Measurements from ENCODE around the gene INHBB. TPM values are rescaled to one million over a fixed set of nuclear protein-coding genes. Genes with fewer than 3 reads are reported as not detected.
A peak's percentile ranks its signal among the peaks of the same experiment; 100 is the strongest.

Gene INHBB
- polyA plus RNA-seq, 1 donor from 2014 or later: not detected

DNA sequence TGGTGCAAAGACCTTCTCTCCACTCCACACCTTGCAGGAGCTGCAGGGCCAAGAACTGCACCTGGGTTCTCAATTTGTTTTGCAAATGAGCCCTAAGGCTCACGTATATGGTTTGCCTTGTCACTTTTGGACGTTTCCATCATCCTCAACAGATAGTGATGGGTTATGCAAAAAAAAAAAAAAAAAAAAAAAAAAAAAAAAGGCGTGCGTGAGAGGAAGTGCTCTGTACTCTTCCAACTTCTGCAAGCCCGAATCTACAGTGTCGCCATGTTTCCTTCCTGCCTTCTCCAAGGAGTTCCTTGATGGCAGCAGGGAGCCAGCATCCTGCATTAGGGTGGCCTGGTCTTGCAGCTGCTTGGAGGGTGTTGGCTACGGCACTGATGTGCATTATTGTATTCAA is 4.0 kb upstream of the INHBB start:
- Histone ChIP-seq H3K27me3 (ENCODE audit: insufficient read depth, low read depth, low read length) (peaks cover 49% of the 10 kb centered on the region), H3K27ac (ENCODE audit: low read length) (no peak overlapping the region)

DNA sequence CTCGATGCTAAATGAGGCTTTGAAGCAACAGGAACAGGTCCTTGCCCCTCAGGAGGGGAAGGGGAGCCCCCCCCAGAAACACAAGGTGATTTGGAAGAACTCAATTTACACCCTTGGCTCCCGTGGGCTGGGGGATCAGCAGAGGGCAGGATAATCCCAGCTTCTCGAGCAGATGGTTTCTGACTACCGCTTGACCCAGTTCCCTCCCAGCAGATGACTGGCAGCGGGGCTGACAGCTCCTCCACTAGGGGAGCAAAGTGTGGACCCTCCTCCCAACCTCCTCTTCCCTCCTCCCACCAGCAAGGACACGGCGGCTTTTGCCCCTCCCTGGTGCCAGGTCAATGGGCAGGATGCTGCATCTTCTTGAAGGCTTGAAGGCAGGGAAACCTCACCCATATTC is 3.5 kb upstream of the INHBB start:
- Histone ChIP-seq H3K9me2 (ENCODE audit: insufficient read depth, low read length) (no peaks in the 10 kb centered on the region), H3K79me2 (replicated peaks; ENCODE audit: insufficient read depth, low read length) (no peaks in the 10 kb centered on the region), H3K27me3 (ENCODE audit: insufficient read depth, low read depth, low read length) (peaks cover 54% of the 10 kb centered on the region), H3K9me3 (ENCODE audit: low read length) (no peaks in the 10 kb centered on the region), H3K27ac (ENCODE audit: low read length) (no peak overlapping the region), H3K9ac (ENCODE audit: low read length) (no peak overlapping the region), H3F3A (ENCODE audit: insufficient read depth, low read length, poor library complexity, severe bottlenecking) (no peaks in the 10 kb centered on the region), H3K4me3 (ENCODE audit: low read length) (no peak overlapping the region), H3K36me3 (ENCODE audit: insufficient read depth, low read length) (no peaks in the 10 kb centered on the region), H4K20me1 (ENCODE audit: insufficient read depth) (no peaks in the 10 kb centered on the region), H3K4me2 (ENCODE audit: low read length) (no peak overlapping the region), H2AFZ (ENCODE audit: low read depth, low read length) (no peak overlapping the region)
- TF ChIP-seq EP300 (conservative IDR thresholded peaks at IDR 0.05; ENCODE audit: poor library complexity, severe bottlenecking) (no peak), MXI1 (conservative IDR thresholded peaks at IDR 0.05; ENCODE audit: poor library complexity, severe bottlenecking) (no peak), EZH2 (IDR thresholded peaks at IDR 0.05; ENCODE audit: borderline replicate concordance, insufficient read depth, low read length, poor library complexity, severe bottlenecking) (no peak), RAD21 (conservative IDR thresholded peaks at IDR 0.05) (no peak), TAF1 (IDR thresholded peaks at IDR 0.05; ENCODE audit: low read depth) (no peak), POLR2AphosphoS5 (IDR thresholded peaks at IDR 0.05) (no peak), SMC3 (conservative IDR thresholded peaks at IDR 0.05; ENCODE audit: poor library complexity) (no peak)
- TF ChIP-seq, protein P1, sequence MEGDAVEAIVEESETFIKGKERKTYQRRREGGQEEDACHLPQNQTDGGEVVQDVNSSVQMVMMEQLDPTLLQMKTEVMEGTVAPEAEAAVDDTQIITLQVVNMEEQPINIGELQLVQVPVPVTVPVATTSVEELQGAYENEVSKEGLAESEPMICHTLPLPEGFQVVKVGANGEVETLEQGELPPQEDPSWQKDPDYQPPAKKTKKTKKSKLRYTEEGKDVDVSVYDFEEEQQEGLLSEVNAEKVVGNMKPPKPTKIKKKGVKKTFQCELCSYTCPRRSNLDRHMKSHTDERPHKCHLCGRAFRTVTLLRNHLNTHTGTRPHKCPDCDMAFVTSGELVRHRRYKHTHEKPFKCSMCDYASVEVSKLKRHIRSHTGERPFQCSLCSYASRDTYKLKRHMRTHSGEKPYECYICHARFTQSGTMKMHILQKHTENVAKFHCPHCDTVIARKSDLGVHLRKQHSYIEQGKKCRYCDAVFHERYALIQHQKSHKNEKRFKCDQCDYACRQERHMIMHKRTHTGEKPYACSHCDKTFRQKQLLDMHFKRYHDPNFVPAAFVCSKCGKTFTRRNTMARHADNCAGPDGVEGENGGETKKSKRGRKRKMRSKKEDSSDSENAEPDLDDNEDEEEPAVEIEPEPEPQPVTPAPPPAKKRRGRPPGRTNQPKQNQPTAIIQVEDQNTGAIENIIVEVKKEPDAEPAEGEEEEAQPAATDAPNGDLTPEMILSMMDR (IDR thresholded peaks at IDR 0.05; ENCODE audit: poor library complexity, severe bottlenecking): no peak
- TF ChIP-seq, protein P2, sequence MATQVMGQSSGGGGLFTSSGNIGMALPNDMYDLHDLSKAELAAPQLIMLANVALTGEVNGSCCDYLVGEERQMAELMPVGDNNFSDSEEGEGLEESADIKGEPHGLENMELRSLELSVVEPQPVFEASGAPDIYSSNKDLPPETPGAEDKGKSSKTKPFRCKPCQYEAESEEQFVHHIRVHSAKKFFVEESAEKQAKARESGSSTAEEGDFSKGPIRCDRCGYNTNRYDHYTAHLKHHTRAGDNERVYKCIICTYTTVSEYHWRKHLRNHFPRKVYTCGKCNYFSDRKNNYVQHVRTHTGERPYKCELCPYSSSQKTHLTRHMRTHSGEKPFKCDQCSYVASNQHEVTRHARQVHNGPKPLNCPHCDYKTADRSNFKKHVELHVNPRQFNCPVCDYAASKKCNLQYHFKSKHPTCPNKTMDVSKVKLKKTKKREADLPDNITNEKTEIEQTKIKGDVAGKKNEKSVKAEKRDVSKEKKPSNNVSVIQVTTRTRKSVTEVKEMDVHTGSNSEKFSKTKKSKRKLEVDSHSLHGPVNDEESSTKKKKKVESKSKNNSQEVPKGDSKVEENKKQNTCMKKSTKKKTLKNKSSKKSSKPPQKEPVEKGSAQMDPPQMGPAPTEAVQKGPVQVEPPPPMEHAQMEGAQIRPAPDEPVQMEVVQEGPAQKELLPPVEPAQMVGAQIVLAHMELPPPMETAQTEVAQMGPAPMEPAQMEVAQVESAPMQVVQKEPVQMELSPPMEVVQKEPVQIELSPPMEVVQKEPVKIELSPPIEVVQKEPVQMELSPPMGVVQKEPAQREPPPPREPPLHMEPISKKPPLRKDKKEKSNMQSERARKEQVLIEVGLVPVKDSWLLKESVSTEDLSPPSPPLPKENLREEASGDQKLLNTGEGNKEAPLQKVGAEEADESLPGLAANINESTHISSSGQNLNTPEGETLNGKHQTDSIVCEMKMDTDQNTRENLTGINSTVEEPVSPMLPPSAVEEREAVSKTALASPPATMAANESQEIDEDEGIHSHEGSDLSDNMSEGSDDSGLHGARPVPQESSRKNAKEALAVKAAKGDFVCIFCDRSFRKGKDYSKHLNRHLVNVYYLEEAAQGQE (IDR thresholded peaks at IDR 0.05; ENCODE audit: borderline replicate concordance): no peak

More for the DNA sequence above, 4.0 kb upstream of the INHBB start:
- no peaks in the 10 kb centered on the region for H3K79me2 ChIP-seq (replicated peaks; ENCODE audit: insufficient read depth, low read length)
- no peak overlapping the region for H3K4me3 ChIP-seq (ENCODE audit: low read length)
- no peak overlapping the region for H2AFZ ChIP-seq (ENCODE audit: low read depth, low read length)
- H3F3A ChIP-seq (ENCODE audit: insufficient read depth, low read length, poor library complexity, severe bottlenecking): no peaks in the 10 kb centered on the region
- no peaks in the 10 kb centered on the region for H4K20me1 ChIP-seq (ENCODE audit: insufficient read depth)
- no peaks in the 10 kb centered on the region for H3K9me3 ChIP-seq (ENCODE audit: low read length)
- TF ChIP-seq EZH2 (IDR thresholded peaks at IDR 0.05; ENCODE audit: borderline replicate concordance, insufficient read depth, low read length, poor library complexity, severe bottlenecking) (no peak), POLR2AphosphoS5 (IDR thresholded peaks at IDR 0.05) (no peak), TAF1 (IDR thresholded peaks at IDR 0.05; ENCODE audit: low read depth) (no peak)
- no peak overlapping the region for H3K4me2 ChIP-seq (ENCODE audit: low read length)
- no peaks in the 10 kb centered on the region for H3K9me2 ChIP-seq (ENCODE audit: insufficient read depth, low read length)
- no peaks in the 10 kb centered on the region for H3K36me3 ChIP-seq (ENCODE audit: insufficient read depth, low read length)
- H3K9ac ChIP-seq (ENCODE audit: low read length): no peak overlapping the region

DNA sequence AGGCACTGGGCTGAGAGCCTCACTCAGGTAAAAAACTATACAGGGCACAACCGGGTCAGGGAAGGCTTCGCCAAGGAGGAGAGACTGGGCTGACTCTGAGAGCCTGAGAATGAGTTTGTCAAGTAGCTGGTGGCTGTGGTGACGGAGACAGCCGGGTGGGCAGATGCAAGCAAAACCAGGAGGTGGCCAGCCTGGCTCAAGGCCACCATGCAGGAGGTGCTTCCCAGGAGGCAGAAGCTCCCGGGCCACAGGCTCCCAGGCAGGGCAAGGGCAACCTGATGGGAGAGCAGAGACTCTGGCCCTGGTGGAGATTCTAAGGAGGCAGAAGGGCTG is 2.9 kb upstream of the INHBB start:
- no peaks in the 10 kb centered on the region for H3K9me3 ChIP-seq (ENCODE audit: low read length)
- no peak overlapping the region for H3K27ac ChIP-seq (ENCODE audit: low read length)
- H3K9me2 ChIP-seq (ENCODE audit: insufficient read depth, low read length): no peaks in the 10 kb centered on the region
- H3K9ac ChIP-seq (ENCODE audit: low read length): no peak overlapping the region
- no peak overlapping the region for H3K4me2 ChIP-seq (ENCODE audit: low read length)
- no peaks in the 10 kb centered on the region for H3F3A ChIP-seq (ENCODE audit: insufficient read depth, low read length, poor library complexity, severe bottlenecking)
- no peaks in the 10 kb centered on the region for H3K79me2 ChIP-seq (replicated peaks; ENCODE audit: insufficient read depth, low read length)
- H3K36me3 ChIP-seq (ENCODE audit: insufficient read depth, low read length): no peaks in the 10 kb centered on the region
- peaks cover 60% of the 10 kb centered on the region for H3K27me3 ChIP-seq (ENCODE audit: insufficient read depth, low read depth, low read length)
- H2AFZ ChIP-seq (ENCODE audit: low read depth, low read length): no peak overlapping the region
- H4K20me1 ChIP-seq (ENCODE audit: insufficient read depth): no peaks in the 10 kb centered on the region
- H3K4me3 ChIP-seq (ENCODE audit: low read length): peak overlapping the region; percentile 49
- TF ChIP-seq SMC3 (conservative IDR thresholded peaks at IDR 0.05; ENCODE audit: poor library complexity) (no peak), MXI1 (conservative IDR thresholded peaks at IDR 0.05; ENCODE audit: poor library complexity, severe bottlenecking) (no peak), TAF1 (IDR thresholded peaks at IDR 0.05; ENCODE audit: low read depth) (no peak), POLR2AphosphoS5 (IDR thresholded peaks at IDR 0.05) (no peak), EP300 (conservative IDR thresholded peaks at IDR 0.05; ENCODE audit: poor library complexity, severe bottlenecking) (no peak), EZH2 (IDR thresholded peaks at IDR 0.05; ENCODE audit: borderline replicate concordance, insufficient read depth, low read length, poor library complexity, severe bottlenecking) (no peak), RAD21 (conservative IDR thresholded peaks at IDR 0.05) (no peak)
- TF ChIP-seq, protein P1 (IDR thresholded peaks at IDR 0.05; ENCODE audit: poor library complexity, severe bottlenecking): no peak
- TF ChIP-seq, protein P2 (IDR thresholded peaks at IDR 0.05; ENCODE audit: borderline replicate concordance): no peak

All from neural cell (in vitro differentiated cells).